ENCODE results near the gene GDA. TPM values are rescaled to one million over a fixed set of nuclear protein-coding genes. Genes with fewer than 3 reads are reported as not detected.

Gene GDA
- total and polyA plus RNA-seq, 2 of the 4 experiments (the other 2 are of a cell fraction) = not detected

DNA sequence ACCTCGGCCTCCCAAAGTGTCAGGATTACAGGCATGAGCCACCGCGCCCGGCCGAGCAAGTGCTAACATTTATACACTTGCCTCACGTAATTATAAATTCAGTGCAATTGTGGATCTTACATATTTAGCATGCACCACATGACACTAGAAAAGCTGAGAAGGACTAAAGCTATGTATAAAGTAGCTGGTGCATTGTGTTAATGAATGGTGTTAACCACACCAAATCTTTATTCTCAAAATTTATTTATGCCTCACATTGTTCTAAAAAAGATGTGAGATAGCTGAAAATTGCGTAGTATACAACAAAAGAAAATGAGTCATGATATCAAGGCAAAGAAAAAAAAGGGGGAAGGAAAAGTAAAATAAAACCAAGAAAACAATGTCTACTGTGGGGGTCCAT, 54.8 kb downstream of the GDA start:
- Histone ChIP-seq H3K9ac (ENCODE audit: low read depth, low read length) (no peak overlapping the region), H4K5ac (ENCODE audit: low read depth, low read length) (no peak overlapping the region), H2BK120ac (ENCODE audit: low read depth, low read length) (no peak overlapping the region), H3K4me1 (ENCODE audit: control insufficient read depth, insufficient read depth, low read length) (no peaks in the 10 kb centered on the region), H2BK5ac (ENCODE audit: low read depth, low read length, poor library complexity, severe bottlenecking) (no peak overlapping the region), H3K4ac (ENCODE audit: low read depth, low read length) (no peak overlapping the region), H3K56ac (ENCODE audit: extremely low read depth, insufficient read depth, low read length) (no peak overlapping the region), H3K27me3 (ENCODE audit: control insufficient read depth, insufficient read depth, low read length) (peaks cover 2% of the 10 kb centered on the region; the same call in 1 of the 2 replicates), H2AFZ (replicated peaks; ENCODE audit: low read length, poor library complexity) (no peak overlapping the region), H3K9me1 (ENCODE audit: insufficient read depth, low read length) (no peaks in the 10 kb centered on the region), H3K9me3 (ENCODE audit: control insufficient read depth, insufficient read depth, low read length) (no peaks in the 10 kb centered on the region), H3K36me3 (ENCODE audit: control insufficient read depth, insufficient read depth, low read length) (no peaks in the 10 kb centered on the region), H4K8ac (ENCODE audit: low read depth in 2 of 2, low read length in 2 of 2) (no peak overlapping the region), H2BK15ac (ENCODE audit: low read depth, low read length) (no peak overlapping the region), H4K20me1 (ENCODE audit: insufficient read depth, low read length) (no peaks in the 10 kb centered on the region), H3K18ac (ENCODE audit: low read depth, low read length) (no peak overlapping the region), H2BK20ac (ENCODE audit: low read depth, low read length) (no peak overlapping the region), H3K4me3 (ENCODE audit: insufficient read depth, low read depth, low read length) (no peak overlapping the region), H3K4me2 (ENCODE audit: low read depth, low read length) (no peak overlapping the region), H3K23ac (ENCODE audit: low read depth, low read length) (no peak overlapping the region), H2AK5ac (ENCODE audit: low read depth, low read length) (no peak overlapping the region), H3K27ac (ENCODE audit: insufficient read depth, low read length) (no peak overlapping the region), H4K91ac (ENCODE audit: insufficient read depth, low read depth, low read length) (no peak overlapping the region), H2AK9ac (replicated peaks; ENCODE audit: low read depth, low read length, poor library complexity) (no peak overlapping the region), H3K14ac (replicated peaks; ENCODE audit: low read depth, low read length) (no peak overlapping the region), H3K79me1 (ENCODE audit: low read depth in 1 of 2, low read length in 2 of 2) (no peaks in the 10 kb centered on the region)
- no peak for DNase-seq
- in situ Hi-C loops (cut with MboI; ENCODE audit: low sequenced_read_pairs) = no loop called here
- BruUV-seq (replicated peaks) = no TSS peak
- TF ChIP-seq FOS (IDR thresholded peaks at IDR 0.05; ENCODE audit: low read depth, low read length) = no peak
- dilution Hi-C loops (cut with HindIII; ENCODE audit: low sequenced_read_pairs, unreplicated experiment) = no loop called here
- no peak for ATAC-seq (ENCODE audit: low read depth)
- POLR2A ChIA-PET (ENCODE audit: unreplicated experiment) = no interaction called here
- intact Hi-C loops (cut with micrococcal nuclease) = no loop called here
- WGBS, 2 experiments (ENCODE audit: extremely low coverage in 2 of 2, insufficient read length in 1 of 2) = 14% methylated on average over 1 of the region's 7 CpGs; no CpG with 5 or more reads in 1 of the 2 experiments
- CTCF ChIA-PET = interaction anchor here (0.9 kb wide), 1 partner anchor 13 kb away, joined by 6 read pairs; no protein-coding TSS in a partner anchor
